Astrocyte (in vitro differentiated cells and primary cell): ENCODE results near the gene ELF3. TPM values are rescaled to one million over a fixed set of nuclear protein-coding genes. Genes with fewer than 3 reads are reported as not detected.

Source experiments
- DNase-seq: peaks from one replicate; pipeline ENCODE4 v3.0.0-alpha.2; 2010; ENCODE audit warnings: low read depth
- FAIRE-seq: peaks from 2 replicates; lab custom pipeline; 2011; peaks lifted over from hg19 to GRCh38; lab: Jason Lieb, UNC
- H2AFZ ChIP-seq: 2 replicates; pipeline ENCODE4 v1.6.0; 2012; ENCODE audit warnings: low read depth, low read length, inconsistent platforms
- H3K27ac ChIP-seq: 2 replicates; pipeline ENCODE4 v1.5.1; 2011; ENCODE audit warnings: low read depth, low read length, inconsistent platforms
- H3K27me3 ChIP-seq: 2 replicates; pipeline ENCODE4 v1.6.0; 2011; ENCODE audit warnings: low read length, inconsistent platforms; ENCODE audit not compliant: insufficient read depth
- H3K36me3 ChIP-seq: 2 replicates; pipeline ENCODE4 v1.5.1; 2011; ENCODE audit warnings: low read length, inconsistent platforms; ENCODE audit not compliant: insufficient read depth
- H3K4me1 ChIP-seq: 2 replicates; pipeline ENCODE4 v1.5.1; 2011; ENCODE audit warnings: low read length, inconsistent platforms; ENCODE audit not compliant: insufficient read depth
- H3K4me2 ChIP-seq: 2 replicates; pipeline ENCODE4 v1.6.0; 2012; ENCODE audit warnings: low read length, inconsistent platforms
- H3K4me3 ChIP-seq: 2 replicates; pipeline ENCODE4 v1.5.1; 2011; ENCODE audit warnings: low read depth, mild to moderate bottlenecking, low read length, inconsistent platforms; ENCODE audit not compliant: insufficient read depth
- H3K79me2 ChIP-seq: 2 replicates; pipeline ENCODE4 v1.6.0; 2012; ENCODE audit warnings: mild to moderate bottlenecking, low read length, inconsistent platforms; ENCODE audit not compliant: insufficient read depth
- H3K9ac ChIP-seq: 2 replicates; pipeline ENCODE4 v1.6.0; 2012; ENCODE audit warnings: mild to moderate bottlenecking, low read length, inconsistent platforms
- H3K9me3 ChIP-seq: 2 replicates; pipeline ENCODE4 v1.5.1; 2012; ENCODE audit warnings: low read depth, mild to moderate bottlenecking, low read length, inconsistent platforms; ENCODE audit not compliant: insufficient read depth
- H4K20me1 ChIP-seq: 2 replicates; pipeline ENCODE4 v1.6.0; 2012; ENCODE audit warnings: low read length, inconsistent platforms; ENCODE audit not compliant: insufficient read depth
- H3K27ac Mint-ChIP-seq: one replicate; pipeline ENCODE4 v1.8.0; 2021; ENCODE audit warnings: mild to moderate bottlenecking, mixed read lengths; ENCODE audit not compliant: unreplicated experiment
- H3K27me3 Mint-ChIP-seq: one replicate; pipeline ENCODE4 v1.8.0; 2021; ENCODE audit warnings: low read depth, mixed read lengths; ENCODE audit not compliant: unreplicated experiment
- H3K36me3 Mint-ChIP-seq: one replicate; pipeline ENCODE4 v1.8.0; 2021; ENCODE audit warnings: low read depth, mixed read lengths; ENCODE audit not compliant: unreplicated experiment
- H3K4me1 Mint-ChIP-seq: one replicate; pipeline ENCODE4 v1.8.0; 2021; ENCODE audit warnings: low read depth, mixed read lengths; ENCODE audit not compliant: unreplicated experiment
- H3K4me3 Mint-ChIP-seq: one replicate; pipeline ENCODE4 v1.8.0; 2021; ENCODE audit warnings: mild to moderate bottlenecking, moderate library complexity, mixed read lengths; ENCODE audit not compliant: unreplicated experiment
- H3K9me3 Mint-ChIP-seq: one replicate; pipeline ENCODE4 v1.8.0; 2021; ENCODE audit warnings: mild to moderate bottlenecking, mixed read lengths; ENCODE audit not compliant: unreplicated experiment
- EZH2 ChIP-seq: IDR thresholded peaks from 2 replicates; pipeline ENCODE4 v1.6.1; 2012; ENCODE audit warnings: mild to moderate bottlenecking, low read length, inconsistent platforms; ENCODE audit not compliant: insufficient read depth
- total RNA-seq: library from RNA; stranded (reverse); gene quantifications from 2 replicates; pipeline ENCODE4 v1.2.1, GENCODE V29; 2021
- TF ChIP-seq, protein P1 (sequence below): IDR thresholded peaks from 2 replicates; pipeline ENCODE4 v1.5.1; 2011; ENCODE audit warnings: low read depth, mild to moderate bottlenecking, inconsistent platforms, low read length, moderate library complexity; ENCODE audit not compliant: insufficient read depth

ELF3 gene
- total RNA-seq, 1 donor from 2014 or later = 2.9 TPM

DNA sequence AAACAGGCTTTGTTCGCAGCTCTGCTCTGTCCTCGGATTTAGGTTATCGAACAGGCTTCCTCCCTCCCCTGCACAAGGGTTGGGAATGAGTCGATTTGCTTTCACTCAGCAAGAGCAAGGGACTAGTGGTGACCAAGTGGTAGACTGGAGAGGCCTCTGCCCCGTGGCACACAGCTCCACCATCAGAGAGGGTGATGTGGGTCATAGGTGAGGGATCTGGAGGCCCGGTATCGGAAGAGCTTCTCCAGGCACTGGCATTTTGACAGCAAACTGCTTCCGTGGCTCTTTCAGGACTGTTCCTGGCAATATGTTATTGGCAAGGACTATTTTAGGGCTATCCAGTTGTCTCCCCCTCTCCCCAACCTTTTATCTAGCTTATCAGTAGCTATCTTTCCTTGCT, 3.1 kb upstream of the ELF3 start:
- no peak overlapping the region for H3K27ac ChIP-seq
- H4K20me1 ChIP-seq = peaks cover 17% of the 10 kb centered on the region
- TF ChIP-seq, protein P1, sequence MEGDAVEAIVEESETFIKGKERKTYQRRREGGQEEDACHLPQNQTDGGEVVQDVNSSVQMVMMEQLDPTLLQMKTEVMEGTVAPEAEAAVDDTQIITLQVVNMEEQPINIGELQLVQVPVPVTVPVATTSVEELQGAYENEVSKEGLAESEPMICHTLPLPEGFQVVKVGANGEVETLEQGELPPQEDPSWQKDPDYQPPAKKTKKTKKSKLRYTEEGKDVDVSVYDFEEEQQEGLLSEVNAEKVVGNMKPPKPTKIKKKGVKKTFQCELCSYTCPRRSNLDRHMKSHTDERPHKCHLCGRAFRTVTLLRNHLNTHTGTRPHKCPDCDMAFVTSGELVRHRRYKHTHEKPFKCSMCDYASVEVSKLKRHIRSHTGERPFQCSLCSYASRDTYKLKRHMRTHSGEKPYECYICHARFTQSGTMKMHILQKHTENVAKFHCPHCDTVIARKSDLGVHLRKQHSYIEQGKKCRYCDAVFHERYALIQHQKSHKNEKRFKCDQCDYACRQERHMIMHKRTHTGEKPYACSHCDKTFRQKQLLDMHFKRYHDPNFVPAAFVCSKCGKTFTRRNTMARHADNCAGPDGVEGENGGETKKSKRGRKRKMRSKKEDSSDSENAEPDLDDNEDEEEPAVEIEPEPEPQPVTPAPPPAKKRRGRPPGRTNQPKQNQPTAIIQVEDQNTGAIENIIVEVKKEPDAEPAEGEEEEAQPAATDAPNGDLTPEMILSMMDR = no peak
- TF ChIP-seq EZH2 = no peak
- Mint-ChIP-seq H3K9me3 (no peaks in the 10 kb centered on the region), H3K4me3 (no peak overlapping the region), H3K27ac (no peak overlapping the region), H3K27me3 (peaks cover 3% of the 10 kb centered on the region), H3K36me3 (peaks cover 9% of the 10 kb centered on the region), H3K4me1 (peaks cover 12% of the 10 kb centered on the region)
- H3K9me3 ChIP-seq = no peaks in the 10 kb centered on the region
- no peaks in the 10 kb centered on the region for H3K27me3 ChIP-seq
- H3K4me1 ChIP-seq = no peaks in the 10 kb centered on the region
- H3K4me2 ChIP-seq = no peak overlapping the region
- no peaks in the 10 kb centered on the region for H3K79me2 ChIP-seq
- FAIRE-seq (no peak), DNase-seq (no peak)
- H3K36me3 ChIP-seq = peaks cover 27% of the 10 kb centered on the region
- H3K9ac ChIP-seq = no peak overlapping the region
- no peak overlapping the region for H2AFZ ChIP-seq
- no peak overlapping the region for H3K4me3 ChIP-seq

DNA sequence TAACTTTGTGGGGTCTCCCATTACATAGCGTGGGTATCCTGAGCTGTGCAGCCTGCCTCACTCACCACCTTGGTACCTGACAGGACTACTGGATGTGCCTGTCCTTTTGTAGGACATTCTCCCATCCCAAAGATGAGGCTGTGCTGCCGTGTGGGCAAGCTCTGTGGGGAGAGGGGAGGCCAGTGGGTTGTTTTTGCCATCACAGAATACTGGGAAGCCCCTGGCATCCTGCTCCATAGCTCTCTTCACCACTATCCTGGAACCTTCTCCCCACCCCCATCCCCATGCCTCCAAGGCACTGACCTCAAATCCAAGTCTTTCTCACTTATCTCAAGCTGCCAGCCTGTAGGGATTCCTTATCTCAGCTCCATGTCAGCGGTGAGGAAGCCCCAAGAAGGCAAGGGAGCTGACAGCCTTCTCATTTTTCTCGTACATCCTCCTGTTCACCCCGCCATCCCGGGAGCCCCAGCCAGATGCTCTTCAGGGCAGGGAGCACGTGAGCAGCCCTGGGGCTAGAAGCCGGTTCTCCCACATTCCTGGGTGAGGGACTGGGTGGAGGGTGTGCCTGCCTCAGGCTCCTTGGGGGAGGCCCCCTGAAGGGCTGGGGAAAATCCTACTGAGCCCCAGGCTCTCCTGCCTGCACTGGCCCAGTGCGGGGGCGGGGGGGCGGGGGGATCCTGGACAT, 2.4 kb upstream of the ELF3 start:
- Mint-ChIP-seq H3K27ac (no peak overlapping the region), H3K27me3 (peaks cover 3% of the 10 kb centered on the region), H3K9me3 (no peaks in the 10 kb centered on the region), H3K4me3 (no peak overlapping the region), H3K4me1 (peaks cover 12% of the 10 kb centered on the region), H3K36me3 (peaks cover 4% of the 10 kb centered on the region)
- no peaks in the 10 kb centered on the region for H3K27me3 ChIP-seq
- no peaks in the 10 kb centered on the region for H3K4me1 ChIP-seq
- DNase-seq (no peak), FAIRE-seq (no peak)
- no peak overlapping the region for H2AFZ ChIP-seq
- H3K4me3 ChIP-seq = no peak overlapping the region
- no peaks in the 10 kb centered on the region for H3K79me2 ChIP-seq
- no peak overlapping the region for H3K9ac ChIP-seq
- H3K36me3 ChIP-seq = peaks cover 21% of the 10 kb centered on the region
- no peaks in the 10 kb centered on the region for H3K9me3 ChIP-seq
- no peak overlapping the region for H3K4me2 ChIP-seq
- TF ChIP-seq, protein P1 = no peak
- TF ChIP-seq EZH2 = no peak
- H4K20me1 ChIP-seq = peaks cover 17% of the 10 kb centered on the region
- H3K27ac ChIP-seq = no peak overlapping the region
